ENCODE results near the gene PRKG1. TPM values are rescaled to one million over a fixed set of nuclear protein-coding genes. Genes with fewer than 3 reads are reported as not detected.

Gene PRKG1
- total RNA-seq, 1 experiment from 2014 or later: 7.4 TPM

GRCh38 chr10:51029172-51029641, 45.1 kb upstream of the PRKG1 start:
- intact Hi-C loops (cut with micrococcal nuclease): no loop called here
- no peaks in the 10 kb centered on the region for H3K79me2 ChIP-seq (ENCODE audit: low read length)
- H2AFZ ChIP-seq (ENCODE audit: low read length): no peak overlapping the region
- H4K20me1 ChIP-seq (ENCODE audit: low read length): no peaks in the 10 kb centered on the region
- no peaks in the 10 kb centered on the region for H3F3A ChIP-seq (ENCODE audit: low read length, unreplicated experiment)
- ATAC-seq (no peak), DNase-seq (peak; percentile 33)
- no peaks in the 10 kb centered on the region for H3K36me3 ChIP-seq (ENCODE audit: low read depth, low read length)
- H3K9me3 ChIP-seq (ENCODE audit: low read length): no peaks in the 10 kb centered on the region
- H3K27ac ChIP-seq (ENCODE audit: low read length): no peak overlapping the region
- H3K27me3 ChIP-seq (ENCODE audit: low read length): peaks cover 24% of the 10 kb centered on the region
- no peak for TF ChIP-seq EZH2phosphoT487 (IDR thresholded peaks at IDR 0.05; ENCODE audit: borderline replicate concordance, low read length)
- no peak for TF ChIP-seq EZH2 (IDR thresholded peaks at IDR 0.05; ENCODE audit: low read length, unreplicated experiment)
- TF ChIP-seq CTCF (conservative IDR thresholded peaks at IDR 0.05; ENCODE audit: low read depth, low read length): no peak
- ChIA-PET CTCF (interaction anchor here (0.6 kb wide), 1 partner anchor 20 kb away, joined by 3 read pairs; no protein-coding TSS in a partner anchor), POLR2A (ENCODE audit: unreplicated experiment) (no interaction called here)
- H3K4me3 ChIP-seq (ENCODE audit: low read length): no peak overlapping the region
- BruUV-seq (replicated peaks): no TSS peak
- no peaks in the 10 kb centered on the region for H3K4me1 ChIP-seq (ENCODE audit: insufficient read depth, low read length)
- no peak overlapping the region for H3K9ac ChIP-seq (ENCODE audit: low read length)
- H3K9me2 ChIP-seq (replicated peaks; ENCODE audit: low read length): no peaks in the 10 kb centered on the region
- no peak overlapping the region for H3K4me2 ChIP-seq (ENCODE audit: low read length)

GRCh38 chr10:51030480-51030879, 43.8 kb upstream of the PRKG1 start:
- Histone ChIP-seq H3K4me1 (ENCODE audit: insufficient read depth, low read length) (no peaks in the 10 kb centered on the region), H3K4me2 (ENCODE audit: low read length) (no peak overlapping the region), H3K9me3 (ENCODE audit: low read length) (no peaks in the 10 kb centered on the region), H3K9me2 (replicated peaks; ENCODE audit: low read length) (no peaks in the 10 kb centered on the region), H3K27me3 (ENCODE audit: low read length) (peaks cover 24% of the 10 kb centered on the region), H3K36me3 (ENCODE audit: low read depth, low read length) (no peaks in the 10 kb centered on the region), H4K20me1 (ENCODE audit: low read length) (no peaks in the 10 kb centered on the region), H3K27ac (ENCODE audit: low read length) (no peak overlapping the region), H3K4me3 (ENCODE audit: low read length) (no peak overlapping the region), H2AFZ (ENCODE audit: low read length) (no peak overlapping the region), H3F3A (ENCODE audit: low read length, unreplicated experiment) (no peaks in the 10 kb centered on the region), H3K9ac (ENCODE audit: low read length) (no peak overlapping the region), H3K79me2 (ENCODE audit: low read length) (no peaks in the 10 kb centered on the region)
- BruUV-seq (replicated peaks): no TSS peak
- intact Hi-C loops (cut with micrococcal nuclease): no loop called here
- DNase-seq (no peak), ATAC-seq (no peak)
- ChIA-PET CTCF (no interaction called here), POLR2A (ENCODE audit: unreplicated experiment) (no interaction called here)
- no peak for TF ChIP-seq EZH2 (IDR thresholded peaks at IDR 0.05; ENCODE audit: low read length, unreplicated experiment)
- TF ChIP-seq EZH2phosphoT487 (IDR thresholded peaks at IDR 0.05; ENCODE audit: borderline replicate concordance, low read length): no peak
- TF ChIP-seq CTCF (conservative IDR thresholded peaks at IDR 0.05; ENCODE audit: low read depth, low read length): no peak

- peak; percentile 57 for ATAC-seq
- H2AFZ ChIP-seq (ENCODE audit: low read length): no peak overlapping the region
- peak; percentile 29; the same call in 1 of the 2 replicates for TF ChIP-seq CTCF (conservative IDR thresholded peaks at IDR 0.05; ENCODE audit: low read depth, low read length)
- TF ChIP-seq EZH2 (IDR thresholded peaks at IDR 0.05; ENCODE audit: low read length, unreplicated experiment): no peak
- no peak for TF ChIP-seq EZH2phosphoT487 (IDR thresholded peaks at IDR 0.05; ENCODE audit: borderline replicate concordance, low read length)
- H3K4me2 ChIP-seq (ENCODE audit: low read length): no peak overlapping the region
- no peak overlapping the region for H3K4me3 ChIP-seq (ENCODE audit: low read length)
- no peaks in the 10 kb centered on the region for H3K79me2 ChIP-seq (ENCODE audit: low read length)
- peaks cover 15% of the 10 kb centered on the region for H3K27me3 ChIP-seq (ENCODE audit: low read length)
- DNase-seq: peak; percentile 41
- H3F3A ChIP-seq (ENCODE audit: low read length, unreplicated experiment): no peaks in the 10 kb centered on the region
- no peaks in the 10 kb centered on the region for H3K36me3 ChIP-seq (ENCODE audit: low read depth, low read length)
- ChIA-PET POLR2A (ENCODE audit: unreplicated experiment) (interaction anchor here (0.6 kb wide), 1 partner anchor 123 kb away, joined by 5 read pairs; no protein-coding TSS in a partner anchor), CTCF (interaction anchor here (0.7 kb wide), 2 partner anchors 11 to 17 kb away, joined by 5 read pairs; no protein-coding TSS in a partner anchor)
- no peaks in the 10 kb centered on the region for H3K4me1 ChIP-seq (ENCODE audit: insufficient read depth, low read length)
- no TSS peak for BruUV-seq (replicated peaks)
- H4K20me1 ChIP-seq (ENCODE audit: low read length): no peaks in the 10 kb centered on the region
- H3K9me3 ChIP-seq (ENCODE audit: low read length): no peaks in the 10 kb centered on the region
- no peak overlapping the region for H3K27ac ChIP-seq (ENCODE audit: low read length)
- no peak overlapping the region for H3K9ac ChIP-seq (ENCODE audit: low read length)
- intact Hi-C loops (cut with micrococcal nuclease): no loop called here
- H3K9me2 ChIP-seq (replicated peaks; ENCODE audit: low read length): no peaks in the 10 kb centered on the region
These were observed 42.3 kb upstream of the PRKG1 start for GRCh38 chr10:51031950-51032349.
